Esophagus squamous epithelium (tissue), 5 donors: ENCODE measurements around the gene MEOX1. TPM values are rescaled to one million over a fixed set of nuclear protein-coding genes. Genes with fewer than 3 reads are reported as not detected.

Experiments
- DNase-seq: peaks from one replicate; lab custom pipeline; 2025; lab: John Stamatoyannopoulos, UW
- H3K27ac ChIP-seq, 4 donors: fragments of 200-600 bp; sonication (generic); one replicate each; pipeline ENCODE4 v1.5.1; 2016 to 2019; ENCODE audit warnings: mild to moderate bottlenecking in 1 of 4
- H3K27me3 ChIP-seq, 4 donors: fragments of 200-600 bp; sonication (generic); 1 replicate in 3 of 4; 2 replicates in 1 of 4; pipeline versions ENCODE4 v1.5.1 to v1.6.0; 2017 to 2021; ENCODE audit warnings: antibody characterized with exemption in 1 of 4
- H3K36me3 ChIP-seq, 3 donors: fragments of 200-600 bp; sonication (generic); one replicate each; pipeline ENCODE4 v1.5.1; 2016 to 2019
- H3K4me1 ChIP-seq, 3 donors: fragments of 200-600 bp; sonication (generic); one replicate each; pipeline ENCODE4 v1.5.1; 2017 to 2019
- H3K4me3 ChIP-seq, 4 donors: fragments of 200-600 bp; sonication (generic); 1 replicate in 3 of 4; 2 replicates in 1 of 4; pipeline ENCODE4 v1.5.1; 2016 to 2019; ENCODE audit warnings: mild to moderate bottlenecking in 2 of 4, moderate library complexity in 1 of 4
- H3K9me3 ChIP-seq, 3 donors: fragments of 200-600 bp; sonication (generic); one replicate each; pipeline ENCODE4 v1.5.1; 2016 to 2019
- CTCF ChIP-seq, 6 experiments: fragments of 450-650 bp in 4 of 6; fragments of 200-600 bp in 2 of 6; sonication (generic) in 2 of 6; IDR thresholded peaks; one replicate each; pipeline ENCODE4 v1.5.1; 2016 to 2019; ENCODE audit warnings: antibody characterized with exemption in 6 of 6, mild to moderate bottlenecking in 4 of 6, moderate library complexity in 4 of 6
- POLR2A ChIP-seq, 4 donors: fragments of 450-650 bp; IDR thresholded peaks; one replicate each; pipeline ENCODE4 v1.6.1; 2017; ENCODE audit warnings: antibody characterized with exemption in 4 of 4, mild to moderate bottlenecking in 4 of 4, moderate library complexity in 3 of 4
- whole genome bisulfite sequencing, 2 donors: methylation state at CpG; one replicate each; pipeline ENCODE4 v1.1.5; 2018; 5-methylcytosine and 5-hydroxymethylcytosine counted together
- intact Hi-C: fragments of 100-400 bp; cut with DNase I; formaldehyde crosslinking; loops from one replicate; pipeline ENCODE4 v1.15.0; 2022
- total RNA-seq, 4 donors: library from RNA; depleted of rRNA; stranded (reverse); fragments of >200 nt; gene quantifications; one replicate each; pipeline ENCODE4 v1.1.0, GENCODE V29; 2016
- donor health status: DM: yes; HTN: yes; CAD: no.

MEOX1 gene
- total RNA-seq, 4 donors from 2014 or later: 0.64 to 6.1 (median 2.7) TPM

- H3K36me3 ChIP-seq: no peaks in the 10 kb centered on the region
- H3K27me3 ChIP-seq: peaks cover 0 to 3% (median 0%) of the 10 kb centered on the region in 4 donors
- DNase-seq: no peak
- no peak overlapping the region for H3K4me3 ChIP-seq
- intact Hi-C loops: no loop called here
- TF ChIP-seq CTCF (IDR thresholded peaks at IDR 0.05) (no peak), POLR2A (IDR thresholded peaks at IDR 0.05) (no peak)
- H3K27ac ChIP-seq: no peak overlapping the region
- H3K9me3 ChIP-seq: no peaks in the 10 kb centered on the region
- H3K4me1 ChIP-seq: peaks cover 13 to 54% (median 36%) of the 10 kb centered on the region in 3 donors
- 78 to 84% methylated on average over 5 of the region's 5 CpGs for WGBS, 2 donors
Measured at GRCh38 chr17:43674394-43674793, 12.7 kb upstream of the MEOX1 start.

GRCh38 chr17:43673516-43674323 lies 12.0 kb upstream of the MEOX1 start:
- TF ChIP-seq CTCF (IDR thresholded peaks at IDR 0.05): peak; percentile 77 to 97 (median 95)
- TF ChIP-seq POLR2A (IDR thresholded peaks at IDR 0.05): no peak
- intact Hi-C loops: no loop called here
- no peak for DNase-seq
- no peak overlapping the region for H3K27ac ChIP-seq
- H3K27me3 ChIP-seq: no peaks in the 10 kb centered on the region
- no peak overlapping the region for H3K4me3 ChIP-seq
- no peaks in the 10 kb centered on the region for H3K9me3 ChIP-seq
- peaks cover 13 to 54% (median 36%) of the 10 kb centered on the region in 3 donors for H3K4me1 ChIP-seq
- WGBS, 2 donors: 56 to 60% methylated on average over 14 of the region's 14 CpGs
- H3K36me3 ChIP-seq: no peaks in the 10 kb centered on the region

GRCh38 chr17:43671755-43672519 lies 10.2 kb upstream of the MEOX1 start:
- Histone ChIP-seq H3K27me3 (no peaks in the 10 kb centered on the region), H3K27ac (no peak overlapping the region), H3K4me3 (no peak overlapping the region), H3K36me3 (no peaks in the 10 kb centered on the region), H3K4me1 (peaks cover 13 to 45% (median 29%) of the 10 kb centered on the region in 3 donors), H3K9me3 (no peaks in the 10 kb centered on the region)
- WGBS, 2 donors: 80 to 83% methylated on average over 3 of the region's 3 CpGs
- no peak for TF ChIP-seq CTCF (IDR thresholded peaks at IDR 0.05)
- TF ChIP-seq POLR2A (IDR thresholded peaks at IDR 0.05): no peak
- no peak for DNase-seq
- intact Hi-C loops: no loop called here

- 39 to 47% methylated on average over 6 of the region's 6 CpGs for WGBS, 2 donors
- no peak for DNase-seq
Measured at GRCh38 chr17:43671031-43671692, 9.4 kb upstream of the MEOX1 start.

More at GRCh38 chr17:43671031-43671692, 9.4 kb upstream of the MEOX1 start:
- H3K36me3 ChIP-seq: no peaks in the 10 kb centered on the region
- intact Hi-C loops: no loop called here
- TF ChIP-seq POLR2A (IDR thresholded peaks at IDR 0.05) (no peak), CTCF (IDR thresholded peaks at IDR 0.05) (no peak)
- H3K9me3 ChIP-seq: no peaks in the 10 kb centered on the region
- H3K4me1 ChIP-seq: peaks cover 12 to 45% (median 28%) of the 10 kb centered on the region in 3 donors
- no peaks in the 10 kb centered on the region for H3K27me3 ChIP-seq
- no peak overlapping the region for H3K27ac ChIP-seq
- no peak overlapping the region for H3K4me3 ChIP-seq
